GM19239 (cell line): ENCODE data around the gene TOGARAM2.

Experiments
- DNase-seq: peaks from one replicate; pipeline ENCODE4 v3.0.0; 2011; ENCODE audit warnings: low spot score; ENCODE audit not compliant: insufficient read length
- FAIRE-seq: peaks from 2 replicates; lab custom pipeline; 2011; peaks lifted over from hg19 to GRCh38; lab: Jason Lieb, UNC

TOGARAM2 gene

GRCh38 chr2:29046321-29046720, 65.2 kb downstream of the TOGARAM2 start:
- FAIRE-seq (no peak), DNase-seq (no peak)

- FAIRE-seq: no peak
- DNase-seq: no peak
These were observed 66.2 kb downstream of the TOGARAM2 start for GRCh38 chr2:29047083-29047845.

- DNase-seq (no peak), FAIRE-seq (no peak)
These were observed 69.5 kb downstream of the TOGARAM2 start for GRCh38 chr2:29050591-29050990.

GRCh38 chr2:29051730-29052129, 70.6 kb downstream of the TOGARAM2 start:
- no peak for FAIRE-seq

GRCh38 chr2:29052807-29053206, 71.7 kb downstream of the TOGARAM2 start:
- DNase-seq (no peak), FAIRE-seq (no peak)

More at GRCh38 chr2:29051730-29052129, 70.6 kb downstream of the TOGARAM2 start:
- no peak for DNase-seq

GRCh38 chr2:29053223-29053622, 72.1 kb downstream of the TOGARAM2 start:
- DNase-seq (no peak), FAIRE-seq (no peak)

- no peak for DNase-seq
- no peak for FAIRE-seq
These were observed 72.7 kb downstream of the TOGARAM2 start for GRCh38 chr2:29053670-29054400.

GRCh38 chr2:29054430-29054829, 73.3 kb downstream of the TOGARAM2 start:
- no peak for FAIRE-seq

GRCh38 chr2:29055601-29056000, 74.5 kb downstream of the TOGARAM2 start:
- FAIRE-seq: no peak

More at GRCh38 chr2:29054430-29054829, 73.3 kb downstream of the TOGARAM2 start:
- DNase-seq: no peak

GRCh38 chr2:29056452-29056851, 75.4 kb downstream of the TOGARAM2 start:
- DNase-seq: no peak
- FAIRE-seq: no peak

More at GRCh38 chr2:29055601-29056000, 74.5 kb downstream of the TOGARAM2 start:
- no peak for DNase-seq

- FAIRE-seq: no peak
- DNase-seq: no peak
These were observed 75.9 kb downstream of the TOGARAM2 start for GRCh38 chr2:29057006-29057405.

GRCh38 chr2:29059624-29060023, 78.5 kb downstream of the TOGARAM2 start:
- no peak for DNase-seq
- FAIRE-seq: no peak

GRCh38 chr2:29060441-29060840, 79.3 kb downstream of the TOGARAM2 start:
- no peak for DNase-seq
- FAIRE-seq: no peak

GRCh38 chr2:29061176-29061575, 80.1 kb downstream of the TOGARAM2 start:
- FAIRE-seq: no peak
- no peak for DNase-seq

GRCh38 chr2:29061616-29062015, 80.5 kb downstream of the TOGARAM2 start:
- no peak for FAIRE-seq
- no peak for DNase-seq

GRCh38 chr2:29062371-29062770, 81.3 kb downstream of the TOGARAM2 start:
- no peak for DNase-seq
- no peak for FAIRE-seq

GRCh38 chr2:29063056-29063455, 82.0 kb downstream of the TOGARAM2 start:
- FAIRE-seq (no peak), DNase-seq (no peak)

- DNase-seq (no peak), FAIRE-seq (no peak)
These were observed 82.7 kb downstream of the TOGARAM2 start for GRCh38 chr2:29063646-29064345.

- no peak for FAIRE-seq
- DNase-seq: no peak
These were observed 83.2 kb downstream of the TOGARAM2 start for GRCh38 chr2:29064346-29064715.

GRCh38 chr2:29064746-29065067, 83.6 kb downstream of the TOGARAM2 start:
- FAIRE-seq: no peak
- DNase-seq: no peak
